ENCODE measurements around the gene PTX4. TPM values are rescaled to one million over a fixed set of nuclear protein-coding genes. Genes with fewer than 3 reads are reported as not detected.

The PTX4 gene
- total RNA-seq, 3 donors from 2014 or later, result not detected

DNA sequence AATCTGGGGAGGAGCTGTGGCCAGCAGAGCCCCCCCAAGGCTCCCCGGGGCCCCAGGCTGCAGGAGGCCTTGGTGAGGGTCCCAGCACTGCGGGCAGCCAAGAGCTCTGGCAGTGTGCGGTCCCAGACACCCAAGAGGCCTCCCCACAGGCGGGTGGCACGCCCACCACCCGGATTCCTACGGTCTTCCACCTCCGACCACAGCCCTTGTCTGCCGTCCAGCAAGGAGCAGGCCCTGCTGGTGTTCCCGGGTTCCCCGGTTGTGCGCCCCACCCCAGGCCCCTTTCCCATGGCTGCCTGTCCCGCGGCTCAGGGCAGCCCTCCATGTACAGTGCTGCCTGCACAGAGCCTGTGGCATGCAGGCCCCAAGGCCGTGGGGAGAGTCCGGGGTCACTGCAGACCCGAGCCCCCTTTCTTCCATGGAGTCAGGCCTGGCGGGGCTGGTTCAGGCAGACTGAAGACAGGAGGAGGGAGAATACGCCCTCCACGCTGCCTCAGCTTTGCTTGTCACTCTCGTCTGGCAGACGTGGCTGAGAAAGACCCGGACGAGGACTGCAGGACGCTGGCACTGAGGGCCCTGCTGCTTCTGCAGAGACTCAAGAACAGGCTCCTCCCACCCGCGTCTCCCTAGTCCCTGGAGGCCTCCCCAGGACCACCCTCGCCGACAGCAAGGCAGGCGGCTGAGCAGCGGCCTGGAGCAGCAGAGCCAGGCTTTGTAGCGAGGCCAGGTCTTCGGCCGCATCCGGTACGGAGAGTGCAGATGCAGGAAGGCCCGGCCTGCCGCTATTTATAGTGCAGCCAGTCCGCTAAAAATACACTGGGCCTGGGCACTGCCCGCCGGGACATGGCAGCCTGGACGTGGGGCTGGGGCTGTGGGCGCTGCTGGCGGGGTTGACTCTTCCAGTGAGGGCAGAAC lies 20.8 kb upstream of the PTX4 start:
- no peak for DNase-seq (ENCODE audit: low spot score in 2 of 2)
- H3K4me3 ChIP-seq, result no peak overlapping the region

GRCh38 chr16:1508494-1509187 lies 19.9 kb upstream of the PTX4 start:
- TF ChIP-seq POLR2AphosphoS5 (IDR thresholded peaks at IDR 0.05) (no peak), POLR2A (IDR thresholded peaks at IDR 0.05) (no peak)
- TF ChIP-seq, protein P1, sequence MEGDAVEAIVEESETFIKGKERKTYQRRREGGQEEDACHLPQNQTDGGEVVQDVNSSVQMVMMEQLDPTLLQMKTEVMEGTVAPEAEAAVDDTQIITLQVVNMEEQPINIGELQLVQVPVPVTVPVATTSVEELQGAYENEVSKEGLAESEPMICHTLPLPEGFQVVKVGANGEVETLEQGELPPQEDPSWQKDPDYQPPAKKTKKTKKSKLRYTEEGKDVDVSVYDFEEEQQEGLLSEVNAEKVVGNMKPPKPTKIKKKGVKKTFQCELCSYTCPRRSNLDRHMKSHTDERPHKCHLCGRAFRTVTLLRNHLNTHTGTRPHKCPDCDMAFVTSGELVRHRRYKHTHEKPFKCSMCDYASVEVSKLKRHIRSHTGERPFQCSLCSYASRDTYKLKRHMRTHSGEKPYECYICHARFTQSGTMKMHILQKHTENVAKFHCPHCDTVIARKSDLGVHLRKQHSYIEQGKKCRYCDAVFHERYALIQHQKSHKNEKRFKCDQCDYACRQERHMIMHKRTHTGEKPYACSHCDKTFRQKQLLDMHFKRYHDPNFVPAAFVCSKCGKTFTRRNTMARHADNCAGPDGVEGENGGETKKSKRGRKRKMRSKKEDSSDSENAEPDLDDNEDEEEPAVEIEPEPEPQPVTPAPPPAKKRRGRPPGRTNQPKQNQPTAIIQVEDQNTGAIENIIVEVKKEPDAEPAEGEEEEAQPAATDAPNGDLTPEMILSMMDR (IDR thresholded peaks at IDR 0.05), result no peak
- no peaks in the 10 kb centered on the region for H3K4me1 ChIP-seq
- no peak overlapping the region for H3K4me3 ChIP-seq
- H3K27me3 ChIP-seq, result no peaks in the 10 kb centered on the region
- DNase-seq (ENCODE audit: low spot score in 2 of 2), result no peak
- intact Hi-C loops (cut with DNase I; ENCODE audit: low total_unique reads), result no loop called here
- H3K27ac ChIP-seq, result peak overlapping the region in 1 of 2 donors; percentile 32
- H3K9me3 ChIP-seq, result peaks cover 0 to 3% of the 10 kb centered on the region in 2 donors
- H3K36me3 ChIP-seq, result no peaks in the 10 kb centered on the region

More for the DNA sequence above, 20.8 kb upstream of the PTX4 start:
- no peaks in the 10 kb centered on the region for H3K4me1 ChIP-seq
- H3K27ac ChIP-seq, result peak overlapping the region in 1 of 2 donors; percentile 32
- intact Hi-C loops (cut with DNase I; ENCODE audit: low total_unique reads), result no loop called here
- no peak for TF ChIP-seq POLR2A (IDR thresholded peaks at IDR 0.05)
- TF ChIP-seq, protein P1 (IDR thresholded peaks at IDR 0.05), result no peak
- TF ChIP-seq POLR2AphosphoS5 (IDR thresholded peaks at IDR 0.05), result no peak
- no peaks in the 10 kb centered on the region for H3K36me3 ChIP-seq
- peaks cover 7 to 10% of the 10 kb centered on the region in 2 donors for H3K9me3 ChIP-seq
- H3K27me3 ChIP-seq, result no peaks in the 10 kb centered on the region

DNA sequence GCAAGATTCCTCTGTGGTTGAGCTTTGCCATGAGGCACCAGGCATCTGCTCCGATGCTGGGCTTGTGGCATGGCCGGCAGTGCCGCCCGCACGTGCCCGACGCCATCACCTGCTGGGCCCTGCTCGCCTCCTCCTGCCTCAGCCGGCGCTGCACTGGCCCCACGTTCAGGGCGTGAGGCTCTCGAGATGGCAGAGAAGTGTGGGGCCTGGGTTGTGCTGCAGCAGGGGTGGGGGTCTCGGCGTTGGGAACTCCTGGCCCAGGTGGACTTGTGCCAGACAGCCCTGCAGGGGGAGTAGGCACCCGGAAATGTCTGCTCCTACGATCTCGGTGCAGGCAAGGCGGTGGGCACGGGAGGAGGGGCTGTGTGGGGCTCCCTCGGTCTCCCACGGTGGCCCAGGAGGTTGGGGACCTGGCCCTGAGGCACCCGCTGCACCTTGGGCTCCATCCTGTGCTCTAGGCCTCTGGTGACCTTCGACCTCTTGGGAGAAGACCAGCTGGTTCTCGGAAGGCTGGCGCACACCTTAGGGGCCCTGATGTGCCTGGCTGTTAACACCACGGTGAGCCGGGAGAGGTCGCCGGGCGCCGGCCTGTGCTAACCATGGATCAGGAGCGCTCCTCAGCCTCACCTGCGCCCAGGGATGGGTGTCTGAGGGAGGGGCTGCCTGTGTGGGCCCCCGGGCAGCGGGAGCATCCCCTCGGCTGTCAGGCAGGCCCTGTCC lies 17.9 kb upstream of the PTX4 start:
- no peaks in the 10 kb centered on the region for H3K9me3 ChIP-seq
- no peaks in the 10 kb centered on the region for H3K4me1 ChIP-seq
- no peak for TF ChIP-seq POLR2AphosphoS5 (IDR thresholded peaks at IDR 0.05)
- TF ChIP-seq, protein P1 (IDR thresholded peaks at IDR 0.05), result no peak
- peaks cover 10% of the 10 kb centered on the region for H3K36me3 ChIP-seq
- H3K27ac ChIP-seq, result no peak overlapping the region
- no peaks in the 10 kb centered on the region for H3K27me3 ChIP-seq
- no peak for DNase-seq (ENCODE audit: low spot score in 2 of 2)
- H3K4me3 ChIP-seq, result no peak overlapping the region
- intact Hi-C loops (cut with DNase I; ENCODE audit: low total_unique reads), result loop anchor here (1.0 kb wide), 1 partner anchor 30 kb away; no protein-coding TSS in a partner anchor

- Histone ChIP-seq H3K27ac (no peak overlapping the region), H3K27me3 (no peaks in the 10 kb centered on the region), H3K4me3 (no peak overlapping the region), H3K36me3 (peaks cover 11% of the 10 kb centered on the region), H3K4me1 (no peaks in the 10 kb centered on the region), H3K9me3 (no peaks in the 10 kb centered on the region)
- no peak for DNase-seq (ENCODE audit: low spot score in 2 of 2)
- TF ChIP-seq POLR2AphosphoS5 (IDR thresholded peaks at IDR 0.05), result no peak
- TF ChIP-seq POLR2A (IDR thresholded peaks at IDR 0.05), result no peak
- TF ChIP-seq, protein P1 (IDR thresholded peaks at IDR 0.05), result no peak
- intact Hi-C loops (cut with DNase I; ENCODE audit: low total_unique reads), result loop anchor here (1.0 kb wide), 1 partner anchor 30 kb away; no protein-coding TSS in a partner anchor
Measured at GRCh38 chr16:1505912-1506311, 17.2 kb upstream of the PTX4 start.
